ENCODE measurements around the gene ELFN2. TPM values are rescaled to one million over a fixed set of nuclear protein-coding genes. Genes with fewer than 3 reads are reported as not detected.
"Not testable (repeated sequence)": the region's sequence is repeated elsewhere in the genome, so short reads cannot be mapped to it uniquely, and the experiment has no call there.

ELFN2 gene
- polyA plus RNA-seq, 4 donors: 0.07 to 0.16 TPM; not detected in 2

- FAIRE-seq (no peak), DNase-seq (peak; percentile 74 to 94)
- Histone ChIP-seq H3K4me3 (ENCODE audit: low read depth in 1 of 3, low read length in 3 of 3) (no peak overlapping the region), H3K27ac (ENCODE audit: low read depth in 1 of 3, low read length in 2 of 3) (no peak overlapping the region), H3K36me3 (ENCODE audit: control insufficient read depth in 3 of 3, insufficient read depth in 2 of 3, low read depth in 1 of 3, low read length in 3 of 3) (no peaks in the 10 kb centered on the region), H3K9me3 (ENCODE audit: control insufficient read depth in 2 of 2, insufficient read depth in 1 of 2, low read depth in 1 of 2, low read length in 1 of 2) (no peaks in the 10 kb centered on the region), H3K4me1 (ENCODE audit: control insufficient read depth in 3 of 3, insufficient read depth in 2 of 3, low read depth in 1 of 3, low read length in 2 of 3) (peaks cover 2 to 56% (median 3%) of the 10 kb centered on the region in 3 donors), H3K27me3 (ENCODE audit: control insufficient read depth in 3 of 3, insufficient read depth in 3 of 3, low read length in 3 of 3) (peaks cover 0 to 37% (median 17%) of the 10 kb centered on the region in 3 donors)
- WGBS, 3 donors: 39 to 50% (median 48%) methylated on average over 9 of the region's 9 CpGs
These were observed 96.9 kb downstream of the ELFN2 start for GRCh38 chr22:37330200-37331033.

- Histone ChIP-seq H3K4me3 (ENCODE audit: low read depth in 1 of 3, low read length in 3 of 3) (no peak overlapping the region), H3K27me3 (ENCODE audit: control insufficient read depth in 3 of 3, insufficient read depth in 3 of 3, low read length in 3 of 3) (peaks cover 0 to 33% (median 15%) of the 10 kb centered on the region in 3 donors), H3K36me3 (ENCODE audit: control insufficient read depth in 3 of 3, insufficient read depth in 2 of 3, low read depth in 1 of 3, low read length in 3 of 3) (no peaks in the 10 kb centered on the region), H3K27ac (ENCODE audit: low read depth in 1 of 3, low read length in 2 of 3) (no peak overlapping the region), H3K4me1 (ENCODE audit: control insufficient read depth in 3 of 3, insufficient read depth in 2 of 3, low read depth in 1 of 3, low read length in 2 of 3) (peaks cover 2 to 53% (median 3%) of the 10 kb centered on the region in 3 donors), H3K9me3 (ENCODE audit: control insufficient read depth in 2 of 2, insufficient read depth in 1 of 2, low read depth in 1 of 2, low read length in 1 of 2) (no peaks in the 10 kb centered on the region)
- FAIRE-seq: no peak
- DNase-seq: no peak
- WGBS, 3 donors: 61 to 74% (median 66%) methylated on average over 13 to 14 of the region's 14 CpGs
These were observed 97.8 kb downstream of the ELFN2 start for GRCh38 chr22:37329238-37330140.

- not testable (repeated sequence) for DNase-seq; H3K27ac ChIP-seq (ENCODE audit: low read depth in 1 of 3, low read length in 2 of 3); H3K4me3 ChIP-seq (ENCODE audit: low read depth in 1 of 3, low read length in 3 of 3); H3K9me3 ChIP-seq (ENCODE audit: control insufficient read depth in 2 of 2, insufficient read depth in 1 of 2, low read depth in 1 of 2, low read length in 1 of 2); H3K36me3 ChIP-seq (ENCODE audit: control insufficient read depth in 3 of 3, insufficient read depth in 2 of 3, low read depth in 1 of 3, low read length in 3 of 3); FAIRE-seq
- Histone ChIP-seq H3K4me1 (ENCODE audit: control insufficient read depth in 3 of 3, insufficient read depth in 2 of 3, low read depth in 1 of 3, low read length in 2 of 3) (peaks cover 0 to 55% (median 5%) of the 10 kb centered on the region in 3 donors), H3K27me3 (ENCODE audit: control insufficient read depth in 3 of 3, insufficient read depth in 3 of 3, low read length in 3 of 3) (peaks cover 0 to 29% (median 11%) of the 10 kb centered on the region in 3 donors)
- WGBS, 3 donors: 54 to 71% (median 62%) methylated on average over 6 of the region's 6 CpGs
These were observed 98.6 kb downstream of the ELFN2 start for GRCh38 chr22:37328538-37329237.

- Histone ChIP-seq H3K36me3 (ENCODE audit: control insufficient read depth in 3 of 3, insufficient read depth in 2 of 3, low read depth in 1 of 3, low read length in 3 of 3) (no peaks in the 10 kb centered on the region), H3K4me1 (ENCODE audit: control insufficient read depth in 3 of 3, insufficient read depth in 2 of 3, low read depth in 1 of 3, low read length in 2 of 3) (peaks cover 0 to 60% (median 5%) of the 10 kb centered on the region in 3 donors), H3K9me3 (ENCODE audit: control insufficient read depth in 2 of 2, insufficient read depth in 1 of 2, low read depth in 1 of 2, low read length in 1 of 2) (no peaks in the 10 kb centered on the region), H3K27ac (ENCODE audit: low read depth in 1 of 3, low read length in 2 of 3) (no peak overlapping the region), H3K27me3 (ENCODE audit: control insufficient read depth in 3 of 3, insufficient read depth in 3 of 3, low read length in 3 of 3) (peaks cover 0 to 23% (median 10%) of the 10 kb centered on the region in 3 donors), H3K4me3 (ENCODE audit: low read depth in 1 of 3, low read length in 3 of 3) (no peak overlapping the region)
- 46 to 83% (median 68%) methylated on average over 8 of the region's 8 CpGs for WGBS, 3 donors
- DNase-seq (peak in 1 of 2 donors; percentile 73), FAIRE-seq (no peak)
These were observed 99.3 kb downstream of the ELFN2 start for GRCh38 chr22:37328017-37328416.

GRCh38 chr22:37326726-37327125 lies 100.6 kb downstream of the ELFN2 start:
- no peak for FAIRE-seq
- Histone ChIP-seq H3K27ac (ENCODE audit: low read depth in 1 of 3, low read length in 2 of 3) (peak overlapping the region in 2 of 3 donors; percentile 5 to 38), H3K36me3 (ENCODE audit: control insufficient read depth in 3 of 3, insufficient read depth in 2 of 3, low read depth in 1 of 3, low read length in 3 of 3) (no peaks in the 10 kb centered on the region)

GRCh38 chr22:37325039-37325395 lies 102.3 kb downstream of the ELFN2 start:
- no peak for DNase-seq
- no peaks in the 10 kb centered on the region for H3K36me3 ChIP-seq (ENCODE audit: control insufficient read depth in 3 of 3, insufficient read depth in 2 of 3, low read depth in 1 of 3, low read length in 3 of 3)
- H3K27me3 ChIP-seq (ENCODE audit: control insufficient read depth in 3 of 3, insufficient read depth in 3 of 3, low read length in 3 of 3): peaks cover 0 to 14% (median 12%) of the 10 kb centered on the region in 3 donors
- H3K4me1 ChIP-seq (ENCODE audit: control insufficient read depth in 3 of 3, insufficient read depth in 2 of 3, low read depth in 1 of 3, low read length in 2 of 3): peaks cover 0 to 65% (median 7%) of the 10 kb centered on the region in 3 donors
- FAIRE-seq: no peak
- WGBS, 3 donors: 5 to 9% (median 6%) methylated on average over 20 to 21 of the region's 21 CpGs
- peak overlapping the region in 2 of 3 donors; percentile 72 to 90 for H3K27ac ChIP-seq (ENCODE audit: low read depth in 1 of 3, low read length in 2 of 3)
- H3K4me3 ChIP-seq (ENCODE audit: low read depth in 1 of 3, low read length in 3 of 3): peak overlapping the region in 1 of 3 donors; percentile 37
- H3K9me3 ChIP-seq (ENCODE audit: control insufficient read depth in 2 of 2, insufficient read depth in 1 of 2, low read depth in 1 of 2, low read length in 1 of 2): no peaks in the 10 kb centered on the region

More at GRCh38 chr22:37326726-37327125, 100.6 kb downstream of the ELFN2 start:
- peaks cover 0 to 68% (median 5%) of the 10 kb centered on the region in 3 donors for H3K4me1 ChIP-seq (ENCODE audit: control insufficient read depth in 3 of 3, insufficient read depth in 2 of 3, low read depth in 1 of 3, low read length in 2 of 3)
- 18 to 39% (median 38%) methylated on average over 6 to 7 of the region's 7 CpGs for WGBS, 3 donors
- peak; percentile 78 to 95 for DNase-seq
- no peaks in the 10 kb centered on the region for H3K9me3 ChIP-seq (ENCODE audit: control insufficient read depth in 2 of 2, insufficient read depth in 1 of 2, low read depth in 1 of 2, low read length in 1 of 2)
- H3K4me3 ChIP-seq (ENCODE audit: low read depth in 1 of 3, low read length in 3 of 3): no peak overlapping the region
- peaks cover 0 to 14% (median 12%) of the 10 kb centered on the region in 3 donors for H3K27me3 ChIP-seq (ENCODE audit: control insufficient read depth in 3 of 3, insufficient read depth in 3 of 3, low read length in 3 of 3)

- Histone ChIP-seq H3K4me1 (ENCODE audit: control insufficient read depth in 3 of 3, insufficient read depth in 2 of 3, low read depth in 1 of 3, low read length in 2 of 3) (peaks cover 0 to 60% (median 7%) of the 10 kb centered on the region in 3 donors), H3K36me3 (ENCODE audit: control insufficient read depth in 3 of 3, insufficient read depth in 2 of 3, low read depth in 1 of 3, low read length in 3 of 3) (no peaks in the 10 kb centered on the region), H3K4me3 (ENCODE audit: low read depth in 1 of 3, low read length in 3 of 3) (peak overlapping the region in 1 of 3 donors; percentile 37), H3K27ac (ENCODE audit: low read depth in 1 of 3, low read length in 2 of 3) (peak overlapping the region; percentile 72 to 90 (median 88)), H3K27me3 (ENCODE audit: control insufficient read depth in 3 of 3, insufficient read depth in 3 of 3, low read length in 3 of 3) (peaks cover 0 to 12% (median 11%) of the 10 kb centered on the region in 3 donors), H3K9me3 (ENCODE audit: control insufficient read depth in 2 of 2, insufficient read depth in 1 of 2, low read depth in 1 of 2, low read length in 1 of 2) (no peaks in the 10 kb centered on the region)
- 3 to 7% (median 5%) methylated on average over 50 to 51 of the region's 51 CpGs for WGBS, 3 donors
- no peak for FAIRE-seq
- DNase-seq: peak; percentile 59 to 71
These were observed 102.8 kb downstream of the ELFN2 start for GRCh38 chr22:37324340-37325038.
